GM23338 (cell line): ENCODE results near the gene EPHA3. TPM values are rescaled to one million over a fixed set of nuclear protein-coding genes. Genes with fewer than 3 reads are reported as not detected.

ENCODE experiments used
- ATAC-seq: fragments of 200-7000 bp; cut with Tn5 transposase; 3 replicates; pipeline ENCODE4 v1.9.1; 2020
- DNase-seq: peaks from one replicate; pipeline ENCODE4 v3.0.0-alpha.2; 2015; ENCODE audit warnings: low spot score
- H2AFZ ChIP-seq: fragments of 200-600 bp; sonication (generic); 2 replicates; pipeline ENCODE4 v1.8.0; 2016; ENCODE audit warnings: antibody characterized with exemption, mild to moderate bottlenecking, moderate library complexity
- H3F3A ChIP-seq: fragments of 200-600 bp; sonication (generic); replicated peaks from 2 replicates; pipeline ENCODE4 v1.8.0; 2017; ENCODE audit warnings: antibody characterized with exemption, mixed run types, low read depth
- H3K27ac ChIP-seq: fragments of 200-600 bp; sonication (generic); 2 replicates; pipeline ENCODE4 v1.6.1; 2016; ENCODE audit warnings: low read depth
- H3K27me3 ChIP-seq: fragments of 200-600 bp; sonication (generic); 2 replicates; pipeline ENCODE4 v1.8.0; 2016; ENCODE audit warnings: mild to moderate bottlenecking, mixed run types, moderate library complexity; ENCODE audit not compliant: insufficient read depth
- H3K36me3 ChIP-seq: fragments of 200-600 bp; sonication (generic); 2 replicates; pipeline ENCODE4 v1.8.0; 2016; ENCODE audit warnings: mild to moderate bottlenecking; ENCODE audit not compliant: insufficient read depth
- H3K4me1 ChIP-seq: fragments of 200-600 bp; sonication (generic); 2 replicates; pipeline ENCODE4 v1.8.0; 2016; ENCODE audit warnings: mild to moderate bottlenecking, moderate library complexity; ENCODE audit not compliant: insufficient read depth
- H3K4me2 ChIP-seq: fragments of 200-600 bp; sonication (generic); 2 replicates; pipeline ENCODE4 v1.7.1; 2017; ENCODE audit warnings: mixed run types
- H3K4me3 ChIP-seq: fragments of 200-600 bp; sonication (generic); 2 replicates; pipeline ENCODE4 v1.6.1; 2016; ENCODE audit warnings: mixed run types
- H3K79me2 ChIP-seq: fragments of 200-600 bp; sonication (generic); replicated peaks from 2 replicates; pipeline ENCODE4 v1.8.0; 2017; ENCODE audit warnings: mild to moderate bottlenecking; ENCODE audit not compliant: insufficient read depth
- H3K9me2 ChIP-seq: fragments of 200-600 bp; sonication (generic); 2 replicates; pipeline ENCODE4 v1.8.0; 2017; ENCODE audit not compliant: insufficient read depth
- H4K20me1 ChIP-seq: fragments of 200-600 bp; sonication (generic); replicated peaks from 2 replicates; pipeline ENCODE4 v1.8.0; 2017; ENCODE audit warnings: mild to moderate bottlenecking; ENCODE audit not compliant: insufficient read depth
- H3K27ac Mint-ChIP-seq: 2 replicates; pipeline ENCODE4 v1.8.0; 2020; ENCODE audit warnings: inconsistent platforms, mild to moderate bottlenecking, moderate library complexity, mixed read lengths
- H3K27me3 Mint-ChIP-seq: 3 replicates; pipeline ENCODE4 v1.8.0; 2022; ENCODE audit warnings: low read depth, mild to moderate bottlenecking, moderate library complexity, mixed read lengths, inconsistent platforms; ENCODE audit not compliant: insufficient read depth, poor library complexity
- H3K36me3 Mint-ChIP-seq: 3 replicates; pipeline ENCODE4 v1.8.0; 2021; ENCODE audit warnings: low read depth, mild to moderate bottlenecking, inconsistent platforms, moderate library complexity, mixed read lengths
- H3K4me1 Mint-ChIP-seq: 3 replicates; pipeline ENCODE4 v1.8.0; 2020; ENCODE audit warnings: mild to moderate bottlenecking, inconsistent platforms, mixed read lengths
- H3K4me3 Mint-ChIP-seq: 3 replicates; pipeline ENCODE4 v1.8.0; 2021; ENCODE audit warnings: moderate library complexity, mild to moderate bottlenecking, inconsistent platforms, mixed read lengths
- H3K9me3 Mint-ChIP-seq: 3 replicates; pipeline ENCODE4 v1.8.0; 2020; ENCODE audit warnings: moderate library complexity, mild to moderate bottlenecking, inconsistent platforms, mixed read lengths
- ETS1 ChIP-seq: IDR thresholded peaks from 2 replicates; pipeline ENCODE4 v1.6.1; 2016; ENCODE audit warnings: antibody characterized with exemption
- EZH2phosphoT487 ChIP-seq: fragments of 200-600 bp; sonication (generic); IDR thresholded peaks from one replicate; pipeline ENCODE4 v1.8.1; 2018; ENCODE audit warnings: antibody characterized with exemption; ENCODE audit not compliant: unreplicated experiment
- JUNB ChIP-seq: IDR thresholded peaks from one replicate; pipeline ENCODE4 v1.6.1; 2016; ENCODE audit warnings: antibody characterized with exemption; ENCODE audit not compliant: unreplicated experiment
- NANOG ChIP-seq: IDR thresholded peaks from 2 replicates; pipeline ENCODE4 v1.6.1; 2016; ENCODE audit warnings: antibody characterized with exemption, borderline replicate concordance
- STAT1 ChIP-seq: IDR thresholded peaks from one replicate; pipeline ENCODE4 v1.6.1; 2016; ENCODE audit warnings: antibody characterized with exemption; ENCODE audit not compliant: unreplicated experiment
- ZNF331 ChIP-seq: fragments of 250-450 bp; sonication (Bioruptor Pico); IDR thresholded peaks from 2 replicates; pipeline ENCODE4 v1.5.0; 2020; ENCODE audit warnings: low read depth, mild to moderate bottlenecking, moderate library complexity
- polyA plus RNA-seq: library from polyadenylated mRNA; unstranded; fragments of >200 nt; fragmentation: Nextera tagmentation; extraction: Ambion mirVana; gene quantifications from 2 replicates; pipeline ENCODE4 v1.2.1, GENCODE V29; 2016
- total RNA-seq: library from RNA; depleted of rRNA; stranded (reverse); fragments of >200 nt; shearing (Covaris generic); gene quantifications from 2 replicates; pipeline ENCODE4 v1.2.3, GENCODE V29; 2014
- TF ChIP-seq, protein P1 (sequence below): IDR thresholded peaks from one replicate; pipeline ENCODE4 v1.6.1; 2018; ENCODE audit warnings: antibody characterized with exemption; ENCODE audit not compliant: unreplicated experiment
- TF ChIP-seq, protein P2 (sequence below): fragments of 250-450 bp; sonication (Bioruptor Pico); IDR thresholded peaks from 2 replicates; pipeline ENCODE4 v1.5.0; 2020; ENCODE audit warnings: mild to moderate bottlenecking, moderate library complexity

EPHA3 gene
- total and polyA plus RNA-seq, 2 experiments from 2014 or later: 0.05 to 0.21 TPM

DNA sequence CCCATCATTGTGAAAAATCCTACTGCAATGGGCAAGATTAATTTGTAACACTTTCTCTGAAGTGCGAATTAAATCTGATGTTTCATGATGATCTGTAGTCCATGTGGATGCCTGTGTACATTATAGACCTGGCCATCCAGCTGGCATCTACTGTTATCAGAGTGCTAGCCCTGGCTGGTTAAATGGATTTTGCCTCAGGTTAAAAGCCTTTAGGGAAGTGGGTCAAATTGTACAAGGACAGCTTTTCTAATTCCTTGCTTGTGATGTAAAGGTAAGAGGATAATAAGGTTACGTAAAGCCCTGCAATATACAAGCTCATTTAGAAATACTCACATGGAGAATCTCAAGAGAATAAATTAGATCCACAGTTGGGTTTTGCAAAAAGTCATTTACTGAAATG, 138.2 kb downstream of the EPHA3 start:
- H3K27ac Mint-ChIP-seq: peak overlapping the region; percentile 85
- H3K4me1 Mint-ChIP-seq: peaks cover 33% of the 10 kb centered on the region
- H3F3A ChIP-seq: no peaks in the 10 kb centered on the region
- H3K79me2 ChIP-seq: no peaks in the 10 kb centered on the region
- H4K20me1 ChIP-seq: no peaks in the 10 kb centered on the region
- H3K4me2 ChIP-seq: peak overlapping the region; percentile 26
- no peaks in the 10 kb centered on the region; the same call in 2 of the 3 replicates for H3K36me3 Mint-ChIP-seq
- no peak for DNase-seq
- no peaks in the 10 kb centered on the region for H3K9me2 ChIP-seq
- no peak overlapping the region for H2AFZ ChIP-seq
- H3K27ac ChIP-seq: 0 out of 2 replicates have a peak overlapping the region, but pooled peaks have one; percentile 8
- TF ChIP-seq EZH2phosphoT487: no peak
- TF ChIP-seq STAT1: no peak
- TF ChIP-seq, protein P1, sequence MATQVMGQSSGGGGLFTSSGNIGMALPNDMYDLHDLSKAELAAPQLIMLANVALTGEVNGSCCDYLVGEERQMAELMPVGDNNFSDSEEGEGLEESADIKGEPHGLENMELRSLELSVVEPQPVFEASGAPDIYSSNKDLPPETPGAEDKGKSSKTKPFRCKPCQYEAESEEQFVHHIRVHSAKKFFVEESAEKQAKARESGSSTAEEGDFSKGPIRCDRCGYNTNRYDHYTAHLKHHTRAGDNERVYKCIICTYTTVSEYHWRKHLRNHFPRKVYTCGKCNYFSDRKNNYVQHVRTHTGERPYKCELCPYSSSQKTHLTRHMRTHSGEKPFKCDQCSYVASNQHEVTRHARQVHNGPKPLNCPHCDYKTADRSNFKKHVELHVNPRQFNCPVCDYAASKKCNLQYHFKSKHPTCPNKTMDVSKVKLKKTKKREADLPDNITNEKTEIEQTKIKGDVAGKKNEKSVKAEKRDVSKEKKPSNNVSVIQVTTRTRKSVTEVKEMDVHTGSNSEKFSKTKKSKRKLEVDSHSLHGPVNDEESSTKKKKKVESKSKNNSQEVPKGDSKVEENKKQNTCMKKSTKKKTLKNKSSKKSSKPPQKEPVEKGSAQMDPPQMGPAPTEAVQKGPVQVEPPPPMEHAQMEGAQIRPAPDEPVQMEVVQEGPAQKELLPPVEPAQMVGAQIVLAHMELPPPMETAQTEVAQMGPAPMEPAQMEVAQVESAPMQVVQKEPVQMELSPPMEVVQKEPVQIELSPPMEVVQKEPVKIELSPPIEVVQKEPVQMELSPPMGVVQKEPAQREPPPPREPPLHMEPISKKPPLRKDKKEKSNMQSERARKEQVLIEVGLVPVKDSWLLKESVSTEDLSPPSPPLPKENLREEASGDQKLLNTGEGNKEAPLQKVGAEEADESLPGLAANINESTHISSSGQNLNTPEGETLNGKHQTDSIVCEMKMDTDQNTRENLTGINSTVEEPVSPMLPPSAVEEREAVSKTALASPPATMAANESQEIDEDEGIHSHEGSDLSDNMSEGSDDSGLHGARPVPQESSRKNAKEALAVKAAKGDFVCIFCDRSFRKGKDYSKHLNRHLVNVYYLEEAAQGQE: no peak
- TF ChIP-seq JUNB: no peak
- no peak for TF ChIP-seq NANOG
- TF ChIP-seq ZNF331 (CRISPR knock-in tag): no peak
- no peak for TF ChIP-seq ETS1
- ATAC-seq: peak; percentile 55
- peaks cover 18% of the 10 kb centered on the region for H3K4me1 ChIP-seq
- H3K36me3 ChIP-seq: no peaks in the 10 kb centered on the region
- H3K9me3 Mint-ChIP-seq: no peaks in the 10 kb centered on the region
- H3K27me3 ChIP-seq: no peaks in the 10 kb centered on the region
- H3K4me3 ChIP-seq: no peak overlapping the region
- H3K4me3 Mint-ChIP-seq: no peak overlapping the region
- peaks cover 2% of the 10 kb centered on the region for H3K27me3 Mint-ChIP-seq

- H3K36me3 ChIP-seq: no peaks in the 10 kb centered on the region
- H3K79me2 ChIP-seq: no peaks in the 10 kb centered on the region
- H3K27ac ChIP-seq: no peak overlapping the region
- TF ChIP-seq, protein P2, sequence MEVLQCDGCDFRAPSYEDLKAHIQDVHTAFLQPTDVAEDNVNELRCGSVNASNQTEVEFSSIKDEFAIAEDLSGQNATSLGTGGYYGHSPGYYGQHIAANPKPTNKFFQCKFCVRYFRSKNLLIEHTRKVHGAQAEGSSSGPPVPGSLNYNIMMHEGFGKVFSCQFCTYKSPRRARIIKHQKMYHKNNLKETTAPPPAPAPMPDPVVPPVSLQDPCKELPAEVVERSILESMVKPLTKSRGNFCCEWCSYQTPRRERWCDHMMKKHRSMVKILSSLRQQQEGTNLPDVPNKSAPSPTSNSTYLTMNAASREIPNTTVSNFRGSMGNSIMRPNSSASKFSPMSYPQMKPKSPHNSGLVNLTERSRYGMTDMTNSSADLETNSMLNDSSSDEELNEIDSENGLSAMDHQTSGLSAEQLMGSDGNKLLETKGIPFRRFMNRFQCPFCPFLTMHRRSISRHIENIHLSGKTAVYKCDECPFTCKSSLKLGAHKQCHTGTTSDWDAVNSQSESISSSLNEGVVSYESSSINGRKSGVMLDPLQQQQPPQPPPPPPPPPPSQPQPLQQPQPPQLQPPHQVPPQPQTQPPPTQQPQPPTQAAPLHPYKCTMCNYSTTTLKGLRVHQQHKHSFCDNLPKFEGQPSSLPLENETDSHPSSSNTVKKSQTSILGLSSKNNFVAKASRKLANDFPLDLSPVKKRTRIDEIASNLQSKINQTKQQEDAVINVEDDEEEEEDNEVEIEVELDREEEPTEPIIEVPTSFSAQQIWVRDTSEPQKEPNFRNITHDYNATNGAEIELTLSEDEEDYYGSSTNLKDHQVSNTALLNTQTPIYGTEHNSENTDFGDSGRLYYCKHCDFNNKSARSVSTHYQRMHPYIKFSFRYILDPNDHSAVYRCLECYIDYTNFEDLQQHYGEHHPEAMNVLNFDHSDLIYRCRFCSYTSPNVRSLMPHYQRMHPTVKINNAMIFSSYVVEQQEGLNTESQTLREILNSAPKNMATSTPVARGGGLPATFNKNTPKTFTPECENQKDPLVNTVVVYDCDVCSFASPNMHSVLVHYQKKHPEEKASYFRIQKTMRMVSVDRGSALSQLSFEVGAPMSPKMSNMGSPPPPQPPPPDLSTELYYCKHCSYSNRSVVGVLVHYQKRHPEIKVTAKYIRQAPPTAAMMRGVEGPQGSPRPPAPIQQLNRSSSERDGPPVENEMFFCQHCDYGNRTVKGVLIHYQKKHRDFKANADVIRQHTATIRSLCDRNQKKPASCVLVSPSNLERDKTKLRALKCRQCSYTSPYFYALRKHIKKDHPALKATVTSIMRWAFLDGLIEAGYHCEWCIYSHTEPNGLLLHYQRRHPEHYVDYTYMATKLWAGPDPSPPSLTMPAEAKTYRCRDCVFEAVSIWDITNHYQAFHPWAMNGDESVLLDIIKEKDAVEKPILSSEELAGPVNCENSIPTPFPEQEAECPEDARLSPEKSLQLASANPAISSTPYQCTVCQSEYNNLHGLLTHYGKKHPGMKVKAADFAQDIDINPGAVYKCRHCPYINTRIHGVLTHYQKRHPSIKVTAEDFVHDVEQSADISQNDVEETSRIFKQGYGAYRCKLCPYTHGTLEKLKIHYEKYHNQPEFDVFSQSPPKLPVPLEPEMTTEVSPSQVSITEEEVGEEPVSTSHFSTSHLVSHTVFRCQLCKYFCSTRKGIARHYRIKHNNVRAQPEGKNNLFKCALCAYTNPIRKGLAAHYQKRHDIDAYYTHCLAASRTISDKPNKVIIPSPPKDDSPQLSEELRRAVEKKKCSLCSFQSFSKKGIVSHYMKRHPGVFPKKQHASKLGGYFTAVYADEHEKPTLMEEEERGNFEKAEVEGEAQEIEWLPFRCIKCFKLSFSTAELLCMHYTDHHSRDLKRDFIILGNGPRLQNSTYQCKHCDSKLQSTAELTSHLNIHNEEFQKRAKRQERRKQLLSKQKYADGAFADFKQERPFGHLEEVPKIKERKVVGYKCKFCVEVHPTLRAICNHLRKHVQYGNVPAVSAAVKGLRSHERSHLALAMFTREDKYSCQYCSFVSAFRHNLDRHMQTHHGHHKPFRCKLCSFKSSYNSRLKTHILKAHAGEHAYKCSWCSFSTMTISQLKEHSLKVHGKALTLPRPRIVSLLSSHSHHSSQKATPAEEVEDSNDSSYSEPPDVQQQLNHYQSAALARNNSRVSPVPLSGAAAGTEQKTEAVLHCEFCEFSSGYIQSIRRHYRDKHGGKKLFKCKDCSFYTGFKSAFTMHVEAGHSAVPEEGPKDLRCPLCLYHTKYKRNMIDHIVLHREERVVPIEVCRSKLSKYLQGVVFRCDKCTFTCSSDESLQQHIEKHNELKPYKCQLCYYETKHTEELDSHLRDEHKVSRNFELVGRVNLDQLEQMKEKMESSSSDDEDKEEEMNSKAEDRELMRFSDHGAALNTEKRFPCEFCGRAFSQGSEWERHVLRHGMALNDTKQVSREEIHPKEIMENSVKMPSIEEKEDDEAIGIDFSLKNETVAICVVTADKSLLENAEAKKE (CRISPR knock-in tag): peak; percentile 91
- TF ChIP-seq NANOG: 0 out of 2 replicates have a peak, but pooled peaks have one; percentile 41
- no peak for TF ChIP-seq STAT1
- H2AFZ ChIP-seq: no peak overlapping the region
- H3K4me1 ChIP-seq: peaks cover 18% of the 10 kb centered on the region
- peak; percentile 100 for ATAC-seq
- no peak overlapping the region for H3K4me3 ChIP-seq
- peak overlapping the region; percentile 26 for H3K4me2 ChIP-seq
- no peak overlapping the region for H3K4me3 Mint-ChIP-seq
- no peaks in the 10 kb centered on the region for H3K27me3 ChIP-seq
- H3F3A ChIP-seq: no peaks in the 10 kb centered on the region
- no peaks in the 10 kb centered on the region for H3K9me2 ChIP-seq
- no peaks in the 10 kb centered on the region; the same call in 2 of the 3 replicates for H3K36me3 Mint-ChIP-seq
- H3K9me3 Mint-ChIP-seq: no peaks in the 10 kb centered on the region
- H4K20me1 ChIP-seq: no peaks in the 10 kb centered on the region
- H3K27ac Mint-ChIP-seq: no peak overlapping the region
- H3K27me3 Mint-ChIP-seq: peaks cover 2% of the 10 kb centered on the region
- H3K4me1 Mint-ChIP-seq: peaks cover 33% of the 10 kb centered on the region
- peak; percentile 88 for DNase-seq
These were observed 138.9 kb downstream of the EPHA3 start for GRCh38 chr3:89246326-89246725.
